K562 (cell line): ENCODE data around the gene ADD2.

ENCODE experiments used
- AFF4 ChIP-seq: sonication (generic); formaldehyde crosslinking; IDR thresholded peaks from 2 replicates; pipeline ENCODE4 v1.8.0; 2023; ENCODE audit warnings: mild to moderate bottlenecking, missing genetic modification reagents
- CTCF ChIP-seq, 3 experiments: IDR thresholded peaks in 2 of 3; conservative IDR thresholded peaks in 1 of 3; 2 replicates each; pipeline ENCODE4 v1.5.1; 2011 to 2012; ENCODE audit warnings: low read length in 3 of 3, mild to moderate bottlenecking in 3 of 3, control low read depth in 2 of 3, improper control_type of control experiment in 1 of 3, inconsistent platforms in 1 of 3, low read depth in 1 of 3, mixed read lengths in 1 of 3, moderate library complexity in 1 of 3; ENCODE audit not compliant: insufficient read depth in 2 of 3
- DNMT1 ChIP-seq: fragments of 450-650 bp; IDR thresholded peaks from 2 replicates; pipeline ENCODE4 v1.6.1; 2016; ENCODE audit warnings: antibody characterized with exemption, mild to moderate bottlenecking
- ESRRA ChIP-seq: fragments of 450-650 bp; IDR thresholded peaks from 2 replicates; pipeline ENCODE4 v1.6.1; 2014; ENCODE audit warnings: low read depth, mild to moderate bottlenecking, moderate library complexity, borderline replicate concordance
- JUN ChIP-seq, 2 experiments: sonication (generic) in 1 of 2; formaldehyde crosslinking in 1 of 2; IDR thresholded peaks; 2 replicates each; pipeline versions ENCODE4 v1.6.1 to v1.8.0; 2012 to 2022; ENCODE audit warnings: borderline replicate concordance in 2 of 2, mild to moderate bottlenecking in 2 of 2, improper control_type of control experiment in 1 of 2, low read depth in 1 of 2, low read length in 1 of 2, missing genetic modification reagents in 1 of 2
- POLR2AphosphoS5 ChIP-seq: IDR thresholded peaks from 2 replicates; pipeline ENCODE4 v1.6.1; 2011; ENCODE audit warnings: mild to moderate bottlenecking, low read depth, low read length, moderate library complexity; ENCODE audit not compliant: control insufficient read depth, insufficient read depth
- RAD51 ChIP-seq: fragments of 450-650 bp; IDR thresholded peaks from 2 replicates; pipeline ENCODE4 v1.7.1; 2016; ENCODE audit warnings: low read depth, mild to moderate bottlenecking, borderline replicate concordance
- REST ChIP-seq, 2 experiments: fragments of 450-650 bp; formaldehyde crosslinking in 1 of 2; IDR thresholded peaks; 2 replicates each; pipeline versions ENCODE4 v1.4.0 to v1.6.1; 2014 to 2020; ENCODE audit warnings: mild to moderate bottlenecking in 2 of 2, borderline replicate concordance in 1 of 2, low read depth in 1 of 2
- SREBF2 ChIP-seq: sonication (generic); formaldehyde crosslinking; IDR thresholded peaks from 2 replicates; pipeline ENCODE4 v1.4.0; 2020; ENCODE audit warnings: mild to moderate bottlenecking, missing genetic modification reagents
- SRSF3 ChIP-seq: fragments of 200-400 bp; formaldehyde crosslinking; IDR thresholded peaks from 2 replicates; pipeline ENCODE4 v1.6.1; 2016; ENCODE audit warnings: mild to moderate bottlenecking, low read length, moderate library complexity; ENCODE audit not compliant: insufficient read depth
- ZC3H11A ChIP-seq: IDR thresholded peaks from 2 replicates; pipeline ENCODE4 v1.6.1; 2012; ENCODE audit warnings: low read depth, low read length, improper control_type of control experiment
- ZNF12 ChIP-seq: sonication (generic); formaldehyde crosslinking; IDR thresholded peaks from 2 replicates; pipeline ENCODE4 v1.4.0; 2020; ENCODE audit warnings: mild to moderate bottlenecking, missing genetic modification reagents
- ZNF561 ChIP-seq: fragments of 450-650 bp; formaldehyde crosslinking; conservative IDR thresholded peaks from 2 replicates; pipeline ENCODE4 v1.4.0; 2020; ENCODE audit warnings: mild to moderate bottlenecking, moderate library complexity

GRCh38 chr2:70779911-70780545 is 12.0 kb upstream of the ADD2 start:
- TF ChIP-seq POLR2AphosphoS5 = no peak
- no peak for TF ChIP-seq SRSF3
- TF ChIP-seq ZNF561 = no peak
- no peak for TF ChIP-seq REST (IDR thresholded peaks at IDR 0.05; ENCODE audit: borderline replicate concordance)
- TF ChIP-seq REST (CRISPR knock-in tag; IDR thresholded peaks at IDR 0.05; ENCODE audit: low read depth) = no peak
- TF ChIP-seq ZNF12 (CRISPR knock-in tag) = no peak
- TF ChIP-seq CTCF (IDR thresholded peaks at IDR 0.05 in 2 of 3, conservative IDR thresholded peaks at IDR 0.05 in 1 of 3; ENCODE audit: insufficient read depth in 2 of 3, low read depth in 1 of 3, low read length in 3 of 3) = no peak
- TF ChIP-seq JUN (IDR thresholded peaks at IDR 0.05; ENCODE audit: borderline replicate concordance, low read depth, low read length) = no peak
- no peak for TF ChIP-seq JUN (CRISPR knock-in tag; IDR thresholded peaks at IDR 0.05; ENCODE audit: borderline replicate concordance)
- TF ChIP-seq SREBF2 (CRISPR knock-in tag) = no peak
- TF ChIP-seq ESRRA = no peak
- TF ChIP-seq AFF4 = no peak
- no peak for TF ChIP-seq ZC3H11A
- no peak for TF ChIP-seq RAD51
- TF ChIP-seq DNMT1 = no peak
